GM12865 (cell line): ENCODE results near the gene ADARB2.

Source experiments
- DNase-seq: peaks from one replicate; pipeline ENCODE4 v3.0.0; 2010; ENCODE audit warnings: low read depth
- H3K4me3 ChIP-seq: 2 replicates; pipeline ENCODE4 v1.5.1; 2011; ENCODE audit warnings: mild to moderate bottlenecking, low read depth, low read length, control low read depth
- CTCF ChIP-seq: IDR thresholded peaks from 2 replicates; pipeline ENCODE4 v1.5.1; 2011; ENCODE audit warnings: low read length, control low read depth, low read depth, inconsistent platforms; ENCODE audit not compliant: insufficient read depth; ENCODE audit errors: missing control alignments

Gene ADARB2

GRCh38 chr10:1198453-1199344 is 538.6 kb downstream of the ADARB2 start:
- no peak overlapping the region for H3K4me3 ChIP-seq
- no peak for DNase-seq
- no peak for TF ChIP-seq CTCF

- no peak for TF ChIP-seq CTCF
- H3K4me3 ChIP-seq, result no peak overlapping the region
- DNase-seq, result no peak
Observed at GRCh38 chr10:1197384-1197783, 539.9 kb downstream of the ADARB2 start.

GRCh38 chr10:1196656-1197055 is 540.7 kb downstream of the ADARB2 start:
- DNase-seq, result no peak
- TF ChIP-seq CTCF, result no peak
- no peak overlapping the region for H3K4me3 ChIP-seq

GRCh38 chr10:1195828-1196227 is 541.5 kb downstream of the ADARB2 start:
- no peak overlapping the region for H3K4me3 ChIP-seq
- TF ChIP-seq CTCF, result no peak
- DNase-seq, result no peak

GRCh38 chr10:1194161-1194560 is 543.2 kb downstream of the ADARB2 start:
- no peak for TF ChIP-seq CTCF

GRCh38 chr10:1193561-1193960 is 543.8 kb downstream of the ADARB2 start:
- no peak for TF ChIP-seq CTCF
- no peak for DNase-seq
- H3K4me3 ChIP-seq, result no peak overlapping the region

More at GRCh38 chr10:1194161-1194560, 543.2 kb downstream of the ADARB2 start:
- no peak overlapping the region for H3K4me3 ChIP-seq
- no peak for DNase-seq

- no peak for TF ChIP-seq CTCF
Observed at GRCh38 chr10:1191752-1192151, 545.6 kb downstream of the ADARB2 start.

More at GRCh38 chr10:1191752-1192151, 545.6 kb downstream of the ADARB2 start:
- no peak overlapping the region for H3K4me3 ChIP-seq
- DNase-seq, result no peak
